Stomach (tissue), 9 donors: ENCODE results near the gene MLYCD. TPM values are rescaled to one million over a fixed set of nuclear protein-coding genes. Genes with fewer than 3 reads are reported as not detected.
A peak's percentile ranks its signal among the peaks of the same experiment; 100 is the strongest.

Source experiments
- DNase-seq, 2 donors: peaks; one replicate each; pipeline versions ENCODE4 v3.0.0 to v3.0.0-alpha.2; 2013 to 2019
- H3K27ac ChIP-seq, 5 donors: fragments of 200-600 bp in 4 of 5; sonication (generic) in 4 of 5; one replicate each; pipeline ENCODE4 v1.5.1; 2013 to 2019; ENCODE audit warnings: mild to moderate bottlenecking in 1 of 5, moderate library complexity in 1 of 5
- H3K27me3 ChIP-seq, 3 donors: fragments of 200-600 bp; sonication (generic); one replicate each; pipeline ENCODE4 v1.5.1; 2017 to 2019; ENCODE audit warnings: mixed run types in 1 of 3
- H3K36me3 ChIP-seq, 4 donors: fragments of 200-600 bp; sonication (generic); 1 replicate in 3 of 4; 2 replicates in 1 of 4; pipeline ENCODE4 v1.5.1; 2016 to 2019
- H3K4me1 ChIP-seq, 4 donors: fragments of 200-600 bp; sonication (generic); one replicate each; pipeline ENCODE4 v1.5.1; 2016 to 2019
- H3K4me3 ChIP-seq, 4 donors: fragments of 200-600 bp; sonication (generic) in 3 of 4; one replicate each; pipeline ENCODE4 v1.5.1; 2016 to 2019; ENCODE audit warnings: mild to moderate bottlenecking in 1 of 4
- H3K9me3 ChIP-seq, 4 donors: fragments of 200-600 bp; sonication (generic); one replicate each; pipeline ENCODE4 v1.5.1; 2016 to 2019
- CTCF ChIP-seq, 7 experiments: fragments of 450-650 bp in 4 of 7; fragments of 200-600 bp in 3 of 7; sonication (generic) in 3 of 7; IDR thresholded peaks; one replicate each; pipeline ENCODE4 v1.5.1; 2016 to 2019; ENCODE audit warnings: antibody characterized with exemption in 7 of 7, control low read depth in 2 of 7, mild to moderate bottlenecking in 1 of 7
- EP300 ChIP-seq: sonication (generic); formaldehyde crosslinking; IDR thresholded peaks from one replicate; pipeline ENCODE4 v1.6.1; 2017; ENCODE audit warnings: antibody characterized with exemption
- POLR2A ChIP-seq, 4 donors: fragments of 450-650 bp; IDR thresholded peaks; one replicate each; pipeline ENCODE4 v1.6.1; 2016; ENCODE audit warnings: antibody characterized with exemption in 4 of 4, control low read depth in 2 of 4, mild to moderate bottlenecking in 1 of 4, moderate library complexity in 1 of 4
- POLR2AphosphoS5 ChIP-seq, 3 donors: sonication (generic); formaldehyde crosslinking; IDR thresholded peaks; one replicate each; pipeline ENCODE4 v1.6.1; 2016; ENCODE audit warnings: antibody characterized with exemption in 3 of 3
- WGBS, 5 donors: extraction: QIAGEN DNeasy Blood & Tissue Kit in 3 of 5; methylation state at CpG; one replicate each; pipeline versions ENCODE4 v1.1.5 to v1.1.7; 2013 to 2018; 5-methylcytosine and 5-hydroxymethylcytosine counted together
- intact Hi-C: fragments of 100-400 bp; cut with DNase I; formaldehyde crosslinking; loops from one replicate; pipeline ENCODE4 v1.15.1; 2023; ENCODE audit warnings: low total_unique reads
- polyA plus RNA-seq, 3 donors: library from polyadenylated mRNA; stranded (reverse); fragments of 200-250 nt; gene quantifications; one replicate each; pipeline ENCODE4 v1.2.3, GENCODE V29; 2013
- total RNA-seq, 5 donors: library from RNA; depleted of rRNA; stranded (reverse); fragments of >200 nt; gene quantifications; one replicate each; pipeline versions ENCODE4 v1.1.0 to v1.2.3, GENCODE V29; 2014 to 2016
- donor health status: healthy with polysubstance abuse.
- donor health status: Bipolar disorder and iron deficiency.
- donor health status: healthy.

MLYCD gene
- total and polyA plus RNA-seq, 8 donors: 2.9 to 43.8 (median 14.4) TPM

DNA sequence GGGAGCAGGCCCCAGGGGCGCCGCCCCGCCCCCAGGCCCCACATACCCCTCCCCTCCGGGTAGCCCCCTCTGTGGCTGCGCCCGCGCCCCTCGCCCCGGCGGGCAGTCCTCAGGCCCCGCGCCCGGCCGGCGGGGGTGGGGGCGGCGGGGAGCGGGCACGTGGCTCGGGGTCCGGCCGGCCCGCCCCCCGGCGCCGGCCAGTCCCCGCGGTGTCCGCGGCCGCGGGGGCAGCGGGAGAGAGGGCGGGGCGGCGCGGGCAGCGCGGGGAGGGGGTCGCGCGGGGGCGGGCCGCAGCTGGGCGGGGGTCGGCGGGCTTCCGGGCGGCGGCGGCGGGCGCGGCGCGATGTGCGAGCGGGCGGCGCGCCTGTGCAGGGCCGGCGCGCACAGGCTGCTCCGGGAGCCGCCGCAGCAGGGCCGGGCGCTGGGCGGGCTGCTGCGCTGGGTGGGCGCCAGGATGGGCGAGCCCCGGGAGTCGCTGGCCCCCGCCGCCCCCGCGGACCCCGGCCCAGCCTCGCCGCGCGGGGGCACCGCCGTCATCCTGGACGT, 69.5 kb downstream of the MLYCD start:
- Histone ChIP-seq H3K9me3 (no peaks in the 10 kb centered on the region), H3K4me3 (peak overlapping the region; percentile 31 to 42 (median 40)), H3K27me3 (peaks cover 0 to 29% (median 20%) of the 10 kb centered on the region in 3 donors), H3K4me1 (peaks cover 0 to 12% (median 8%) of the 10 kb centered on the region in 4 donors), H3K36me3 (peaks cover 6 to 31% (median 30%) of the 10 kb centered on the region in 4 donors), H3K27ac (no peak overlapping the region)
- intact Hi-C loops: loop anchor here (5.0 kb wide), 1 partner anchor 94 kb away; no protein-coding TSS in a partner anchor
- TF ChIP-seq CTCF (IDR thresholded peaks at IDR 0.05) (no peak), POLR2AphosphoS5 (IDR thresholded peaks at IDR 0.05) (no peak), EP300 (no peak), POLR2A (IDR thresholded peaks at IDR 0.05) (no peak)
- WGBS, 5 donors: 0 to 5% (median 3%) methylated on average over 6 to 84 of the region's 87 CpGs
- peak in 1 of 2 donors; percentile 46 for DNase-seq

GRCh38 chr16:83968891-83969649, 70.2 kb downstream of the MLYCD start:
- intact Hi-C loops: loop anchor here (5.0 kb wide), 1 partner anchor 93 kb away; no protein-coding TSS in a partner anchor
- WGBS, 5 donors: 7 to 12% (median 8%) methylated on average over 25 to 45 of the region's 45 CpGs
- no peak for DNase-seq
- no peak for TF ChIP-seq CTCF (IDR thresholded peaks at IDR 0.05)
- TF ChIP-seq POLR2A (IDR thresholded peaks at IDR 0.05): no peak
- no peak for TF ChIP-seq POLR2AphosphoS5 (IDR thresholded peaks at IDR 0.05)
- TF ChIP-seq EP300: no peak
- peaks cover 0 to 33% (median 20%) of the 10 kb centered on the region in 3 donors for H3K27me3 ChIP-seq
- peaks cover 0 to 12% (median 8%) of the 10 kb centered on the region in 4 donors for H3K4me1 ChIP-seq
- H3K27ac ChIP-seq: no peak overlapping the region
- H3K9me3 ChIP-seq: no peaks in the 10 kb centered on the region
- peaks cover 6 to 24% (median 23%) of the 10 kb centered on the region in 4 donors for H3K36me3 ChIP-seq
- H3K4me3 ChIP-seq: peak overlapping the region in 3 of 4 donors; percentile 6 to 24 (median 9)

DNA sequence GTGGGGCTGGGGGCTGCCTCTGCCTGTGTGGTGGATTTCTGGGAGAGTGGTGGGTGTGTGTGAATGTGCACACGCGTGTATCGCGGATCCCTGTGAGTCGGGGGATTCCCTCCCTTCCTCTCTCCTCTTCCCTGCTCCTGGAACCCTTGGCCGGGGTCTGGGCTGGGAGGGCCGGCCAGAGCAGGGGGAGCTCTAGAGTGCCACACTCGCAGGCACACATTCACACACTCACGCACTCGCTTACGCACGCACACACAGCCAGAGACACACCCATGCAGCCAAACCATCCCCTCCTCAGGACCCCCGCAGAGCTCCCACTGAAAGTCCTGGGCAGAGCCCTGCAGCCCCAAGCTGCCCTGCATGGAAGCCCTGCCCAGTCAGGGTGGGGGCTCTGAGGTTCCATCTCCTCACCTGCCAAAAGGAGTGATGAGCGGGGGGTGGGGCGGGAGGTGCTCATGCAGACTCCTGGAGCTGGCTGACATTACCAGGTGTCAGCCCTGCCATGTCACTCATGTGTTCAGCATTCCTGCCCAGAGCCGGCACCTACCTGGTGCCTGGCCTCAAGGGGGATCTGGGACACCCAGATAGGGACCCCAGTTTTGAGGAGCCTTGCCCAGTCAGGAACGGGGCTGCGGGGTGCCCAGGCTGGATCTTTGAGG, 71.0 kb downstream of the MLYCD start:
- H3K9me3 ChIP-seq: no peaks in the 10 kb centered on the region
- intact Hi-C loops: loop anchor here (5.0 to 10.0 kb wide), 3 partner anchors 75 to 225 kb away; partner anchors contain the start of genes ADAD2 and SLC38A8
- WGBS, 5 donors: 40 to 52% (median 49%) methylated on average over 10 to 18 of the region's 18 CpGs
- H3K27me3 ChIP-seq: peaks cover 0 to 36% (median 20%) of the 10 kb centered on the region in 3 donors
- H3K4me1 ChIP-seq: peaks cover 0 to 12% (median 8%) of the 10 kb centered on the region in 4 donors
- TF ChIP-seq EP300 (no peak), CTCF (IDR thresholded peaks at IDR 0.05) (no peak), POLR2AphosphoS5 (IDR thresholded peaks at IDR 0.05) (no peak), POLR2A (IDR thresholded peaks at IDR 0.05) (no peak)
- no peak overlapping the region for H3K4me3 ChIP-seq
- H3K27ac ChIP-seq: no peak overlapping the region
- peaks cover 6 to 16% (median 15%) of the 10 kb centered on the region in 4 donors for H3K36me3 ChIP-seq
- no peak for DNase-seq

GRCh38 chr16:83970430-83970815, 71.5 kb downstream of the MLYCD start:
- no peak overlapping the region for H3K4me3 ChIP-seq
- H3K4me1 ChIP-seq: peaks cover 0 to 12% (median 8%) of the 10 kb centered on the region in 4 donors
- peaks cover 2 to 11% (median 10%) of the 10 kb centered on the region in 4 donors for H3K36me3 ChIP-seq
- no peaks in the 10 kb centered on the region for H3K9me3 ChIP-seq
- H3K27me3 ChIP-seq: peaks cover 0 to 36% (median 20%) of the 10 kb centered on the region in 3 donors
- intact Hi-C loops: loop anchor here (10.0 kb wide), 2 partner anchors 74 to 224 kb away; partner anchors contain the start of genes ADAD2 and SLC38A8
- no peak overlapping the region for H3K27ac ChIP-seq
- DNase-seq: no peak
- WGBS, 5 donors: 76 to 83% (median 78%) methylated on average over 6 of the region's 6 CpGs; no CpG with 5 or more reads in 1 of the 5 donors
- TF ChIP-seq CTCF (IDR thresholded peaks at IDR 0.05) (no peak), POLR2AphosphoS5 (IDR thresholded peaks at IDR 0.05) (no peak), EP300 (no peak), POLR2A (IDR thresholded peaks at IDR 0.05) (no peak)
